ENCODE data around the gene PRXL2B. TPM values are rescaled to one million over a fixed set of nuclear protein-coding genes. Genes with fewer than 3 reads are reported as not detected.

PRXL2B gene
- polyA plus RNA-seq, 1 experiment, result 10.2 TPM

- H3K27me3 ChIP-seq (ENCODE audit: control insufficient read depth, insufficient read depth, low read length), result peaks cover 20% of the 10 kb centered on the region
- ChIA-PET CTCF (no interaction called here), POLR2A (no interaction called here)
- TF ChIP-seq CTCF (IDR thresholded peaks at IDR 0.05; ENCODE audit: low read depth, low read length), result no peak
- no peak overlapping the region for H3K4me3 ChIP-seq (ENCODE audit: low read depth, low read length)
- no peak for DNase-seq (ENCODE audit: low read depth, low spot score)
- H3K27ac ChIP-seq (ENCODE audit: low read depth, low read length), result no peak overlapping the region
- peaks cover 6% of the 10 kb centered on the region; the same call in 1 of the 2 replicates for H3K9me3 ChIP-seq (ENCODE audit: control insufficient read depth, insufficient read depth, low read length)
These were observed 22.9 kb downstream of the PRXL2B start for GRCh38 chr1:2609319-2610035.

DNA sequence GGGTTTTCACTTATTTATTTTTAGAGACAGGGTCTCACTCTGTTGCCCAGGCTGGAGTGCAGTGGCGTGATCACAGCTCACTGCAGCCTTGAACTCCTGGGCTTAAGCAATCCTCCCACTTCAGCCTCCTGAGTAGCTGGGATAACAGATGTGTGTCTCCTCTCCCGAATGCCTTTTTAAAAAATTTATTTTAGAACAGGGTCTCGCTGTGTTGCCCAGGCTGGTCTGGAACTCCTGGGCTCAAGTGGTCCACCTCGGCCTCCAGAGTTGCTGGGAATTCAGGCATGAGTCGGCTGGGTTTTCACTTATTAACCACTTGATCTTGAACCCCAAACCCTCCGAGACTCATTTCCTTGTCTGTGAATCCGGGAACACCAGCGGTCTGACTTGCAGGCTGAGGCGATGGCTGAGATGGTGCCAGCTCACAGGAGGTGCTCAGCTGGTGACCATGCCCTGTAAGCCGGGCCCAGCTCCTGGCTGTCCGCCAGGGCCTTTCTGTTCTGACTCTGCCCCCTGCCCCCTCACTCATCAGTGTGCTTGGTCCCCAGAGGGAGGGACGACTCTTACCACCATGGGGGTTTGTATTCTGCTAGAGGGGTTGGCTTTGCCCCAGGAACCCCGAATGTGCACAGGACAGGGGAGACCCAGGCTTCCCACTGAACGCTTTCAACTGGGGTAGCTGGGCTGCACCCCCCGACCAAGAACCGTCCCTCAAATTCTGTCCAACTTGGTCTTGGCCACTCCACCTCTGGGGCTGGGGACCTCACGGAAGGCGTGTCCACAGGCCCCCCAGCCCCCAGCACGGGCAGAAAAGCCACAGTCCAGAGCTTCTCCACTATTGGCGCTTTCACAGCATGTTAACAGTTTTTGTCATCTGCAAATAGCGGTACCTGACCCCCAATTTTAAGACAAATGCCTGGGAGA lies 23.7 kb downstream of the PRXL2B start:
- no peak for DNase-seq (ENCODE audit: low read depth, low spot score)
- H3K27ac ChIP-seq (ENCODE audit: low read depth, low read length), result no peak overlapping the region
- CTCF ChIA-PET, result no interaction called here
- peaks cover 6% of the 10 kb centered on the region; the same call in 1 of the 2 replicates for H3K9me3 ChIP-seq (ENCODE audit: control insufficient read depth, insufficient read depth, low read length)
- peaks cover 20% of the 10 kb centered on the region for H3K27me3 ChIP-seq (ENCODE audit: control insufficient read depth, insufficient read depth, low read length)
- no peak overlapping the region for H3K4me3 ChIP-seq (ENCODE audit: low read depth, low read length)
- no peak for TF ChIP-seq CTCF (IDR thresholded peaks at IDR 0.05; ENCODE audit: low read depth, low read length)
- POLR2A ChIA-PET, result no interaction called here

GRCh38 chr1:2611031-2611501 lies 24.5 kb downstream of the PRXL2B start:
- H3K4me3 ChIP-seq (ENCODE audit: low read depth, low read length), result no peak overlapping the region
- CTCF ChIA-PET, result no interaction called here
- POLR2A ChIA-PET, result no interaction called here
- DNase-seq (ENCODE audit: low read depth, low spot score), result no peak
- peaks cover 6% of the 10 kb centered on the region; the same call in 1 of the 2 replicates for H3K9me3 ChIP-seq (ENCODE audit: control insufficient read depth, insufficient read depth, low read length)
- peaks cover 22% of the 10 kb centered on the region for H3K27me3 ChIP-seq (ENCODE audit: control insufficient read depth, insufficient read depth, low read length)
- TF ChIP-seq CTCF (IDR thresholded peaks at IDR 0.05; ENCODE audit: low read depth, low read length), result no peak
- H3K27ac ChIP-seq (ENCODE audit: low read depth, low read length), result no peak overlapping the region

- no peak for DNase-seq (ENCODE audit: low read depth, low spot score)
- ChIA-PET CTCF (no interaction called here), POLR2A (no interaction called here)
- Histone ChIP-seq H3K4me3 (ENCODE audit: low read depth, low read length) (no peak overlapping the region), H3K9me3 (ENCODE audit: control insufficient read depth, insufficient read depth, low read length) (peaks cover 6% of the 10 kb centered on the region; the same call in 1 of the 2 replicates), H3K27ac (ENCODE audit: low read depth, low read length) (no peak overlapping the region), H3K27me3 (ENCODE audit: control insufficient read depth, insufficient read depth, low read length) (peaks cover 22% of the 10 kb centered on the region)
- TF ChIP-seq CTCF (IDR thresholded peaks at IDR 0.05; ENCODE audit: low read depth, low read length), result no peak
These were observed 25.3 kb downstream of the PRXL2B start for GRCh38 chr1:2611621-2612437.

Measured in AG04450 (cell line).